ENCODE results near the gene PRKCE. TPM values are rescaled to one million over a fixed set of nuclear protein-coding genes. Genes with fewer than 3 reads are reported as not detected.

The PRKCE gene
- total and polyA plus RNA-seq, 2 experiments from 2014 or later = 0.94 to 1.2 TPM

DNA sequence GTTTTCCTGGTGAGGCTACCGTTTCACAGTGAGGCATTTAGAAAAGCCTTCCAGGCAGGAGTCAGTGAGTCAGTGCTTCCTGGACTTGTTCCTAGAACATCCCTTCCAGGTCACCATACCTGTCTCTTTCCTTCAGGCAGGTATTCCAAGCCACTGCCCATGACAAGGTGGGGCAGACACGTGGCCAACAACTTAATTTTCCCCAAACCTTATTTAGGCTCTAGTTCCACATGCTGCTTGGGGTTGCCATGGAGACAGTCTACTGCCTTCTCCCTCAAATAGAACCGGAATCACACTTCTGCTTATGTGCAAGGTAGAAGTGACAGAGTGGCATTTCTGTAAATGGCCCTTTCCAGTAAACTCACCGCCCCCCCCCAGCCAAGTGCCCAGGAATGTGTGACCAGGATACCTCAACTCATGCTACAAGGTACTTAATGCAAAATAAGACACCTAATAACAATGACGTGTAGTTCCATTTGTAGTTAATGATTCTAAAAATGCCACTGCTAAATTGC lies 258.3 kb downstream of the PRKCE start:
- H3K27me3 Mint-ChIP-seq (ENCODE audit: insufficient read depth, low read depth, poor library complexity) = peaks cover 7% of the 10 kb centered on the region
- H4K20me1 ChIP-seq (replicated peaks; ENCODE audit: insufficient read depth) = no peaks in the 10 kb centered on the region
- H3K36me3 ChIP-seq (ENCODE audit: insufficient read depth) = no peaks in the 10 kb centered on the region
- H3K27ac Mint-ChIP-seq = no peak overlapping the region
- H3K9me3 Mint-ChIP-seq = no peaks in the 10 kb centered on the region
- no peaks in the 10 kb centered on the region for H3K79me2 ChIP-seq (replicated peaks; ENCODE audit: insufficient read depth)
- H3K27ac ChIP-seq (ENCODE audit: low read depth) = no peak overlapping the region
- H3K27me3 ChIP-seq (ENCODE audit: insufficient read depth) = no peaks in the 10 kb centered on the region
- DNase-seq (ENCODE audit: low spot score) = no peak
- H2AFZ ChIP-seq = no peak overlapping the region
- H3K36me3 Mint-ChIP-seq (ENCODE audit: low read depth) = no peaks in the 10 kb centered on the region
- no peaks in the 10 kb centered on the region for H3F3A ChIP-seq (replicated peaks; ENCODE audit: low read depth)
- H3K4me1 ChIP-seq (ENCODE audit: insufficient read depth) = no peaks in the 10 kb centered on the region
- ATAC-seq = no peak
- no peaks in the 10 kb centered on the region for H3K9me2 ChIP-seq (ENCODE audit: insufficient read depth)
- H3K4me1 Mint-ChIP-seq = peaks cover 9% of the 10 kb centered on the region; the same call in 1 of the 3 replicates
- H3K4me3 Mint-ChIP-seq = no peak overlapping the region
- TF ChIP-seq POLR2AphosphoS5 (IDR thresholded peaks at IDR 0.05; ENCODE audit: low read depth) (no peak), JUNB (IDR thresholded peaks at IDR 0.05; ENCODE audit: unreplicated experiment) (no peak), ZNF114 (CRISPR knock-in tag; IDR thresholded peaks at IDR 0.05) (no peak), STAT1 (IDR thresholded peaks at IDR 0.05; ENCODE audit: unreplicated experiment) (no peak), ZNF331 (CRISPR knock-in tag; IDR thresholded peaks at IDR 0.05; ENCODE audit: low read depth) (no peak), EZH2phosphoT487 (IDR thresholded peaks at IDR 0.05; ENCODE audit: unreplicated experiment) (no peak), CREB1 (CRISPR knock-in tag; IDR thresholded peaks at IDR 0.05; ENCODE audit: low read depth) (no peak), EZH2 (IDR thresholded peaks at IDR 0.05; ENCODE audit: low read depth, unreplicated experiment) (no peak)
- TF ChIP-seq, protein P1, sequence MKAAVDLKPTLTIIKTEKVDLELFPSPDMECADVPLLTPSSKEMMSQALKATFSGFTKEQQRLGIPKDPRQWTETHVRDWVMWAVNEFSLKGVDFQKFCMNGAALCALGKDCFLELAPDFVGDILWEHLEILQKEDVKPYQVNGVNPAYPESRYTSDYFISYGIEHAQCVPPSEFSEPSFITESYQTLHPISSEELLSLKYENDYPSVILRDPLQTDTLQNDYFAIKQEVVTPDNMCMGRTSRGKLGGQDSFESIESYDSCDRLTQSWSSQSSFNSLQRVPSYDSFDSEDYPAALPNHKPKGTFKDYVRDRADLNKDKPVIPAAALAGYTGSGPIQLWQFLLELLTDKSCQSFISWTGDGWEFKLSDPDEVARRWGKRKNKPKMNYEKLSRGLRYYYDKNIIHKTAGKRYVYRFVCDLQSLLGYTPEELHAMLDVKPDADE (IDR thresholded peaks at IDR 0.05) = no peak
- TF ChIP-seq, protein P2, sequence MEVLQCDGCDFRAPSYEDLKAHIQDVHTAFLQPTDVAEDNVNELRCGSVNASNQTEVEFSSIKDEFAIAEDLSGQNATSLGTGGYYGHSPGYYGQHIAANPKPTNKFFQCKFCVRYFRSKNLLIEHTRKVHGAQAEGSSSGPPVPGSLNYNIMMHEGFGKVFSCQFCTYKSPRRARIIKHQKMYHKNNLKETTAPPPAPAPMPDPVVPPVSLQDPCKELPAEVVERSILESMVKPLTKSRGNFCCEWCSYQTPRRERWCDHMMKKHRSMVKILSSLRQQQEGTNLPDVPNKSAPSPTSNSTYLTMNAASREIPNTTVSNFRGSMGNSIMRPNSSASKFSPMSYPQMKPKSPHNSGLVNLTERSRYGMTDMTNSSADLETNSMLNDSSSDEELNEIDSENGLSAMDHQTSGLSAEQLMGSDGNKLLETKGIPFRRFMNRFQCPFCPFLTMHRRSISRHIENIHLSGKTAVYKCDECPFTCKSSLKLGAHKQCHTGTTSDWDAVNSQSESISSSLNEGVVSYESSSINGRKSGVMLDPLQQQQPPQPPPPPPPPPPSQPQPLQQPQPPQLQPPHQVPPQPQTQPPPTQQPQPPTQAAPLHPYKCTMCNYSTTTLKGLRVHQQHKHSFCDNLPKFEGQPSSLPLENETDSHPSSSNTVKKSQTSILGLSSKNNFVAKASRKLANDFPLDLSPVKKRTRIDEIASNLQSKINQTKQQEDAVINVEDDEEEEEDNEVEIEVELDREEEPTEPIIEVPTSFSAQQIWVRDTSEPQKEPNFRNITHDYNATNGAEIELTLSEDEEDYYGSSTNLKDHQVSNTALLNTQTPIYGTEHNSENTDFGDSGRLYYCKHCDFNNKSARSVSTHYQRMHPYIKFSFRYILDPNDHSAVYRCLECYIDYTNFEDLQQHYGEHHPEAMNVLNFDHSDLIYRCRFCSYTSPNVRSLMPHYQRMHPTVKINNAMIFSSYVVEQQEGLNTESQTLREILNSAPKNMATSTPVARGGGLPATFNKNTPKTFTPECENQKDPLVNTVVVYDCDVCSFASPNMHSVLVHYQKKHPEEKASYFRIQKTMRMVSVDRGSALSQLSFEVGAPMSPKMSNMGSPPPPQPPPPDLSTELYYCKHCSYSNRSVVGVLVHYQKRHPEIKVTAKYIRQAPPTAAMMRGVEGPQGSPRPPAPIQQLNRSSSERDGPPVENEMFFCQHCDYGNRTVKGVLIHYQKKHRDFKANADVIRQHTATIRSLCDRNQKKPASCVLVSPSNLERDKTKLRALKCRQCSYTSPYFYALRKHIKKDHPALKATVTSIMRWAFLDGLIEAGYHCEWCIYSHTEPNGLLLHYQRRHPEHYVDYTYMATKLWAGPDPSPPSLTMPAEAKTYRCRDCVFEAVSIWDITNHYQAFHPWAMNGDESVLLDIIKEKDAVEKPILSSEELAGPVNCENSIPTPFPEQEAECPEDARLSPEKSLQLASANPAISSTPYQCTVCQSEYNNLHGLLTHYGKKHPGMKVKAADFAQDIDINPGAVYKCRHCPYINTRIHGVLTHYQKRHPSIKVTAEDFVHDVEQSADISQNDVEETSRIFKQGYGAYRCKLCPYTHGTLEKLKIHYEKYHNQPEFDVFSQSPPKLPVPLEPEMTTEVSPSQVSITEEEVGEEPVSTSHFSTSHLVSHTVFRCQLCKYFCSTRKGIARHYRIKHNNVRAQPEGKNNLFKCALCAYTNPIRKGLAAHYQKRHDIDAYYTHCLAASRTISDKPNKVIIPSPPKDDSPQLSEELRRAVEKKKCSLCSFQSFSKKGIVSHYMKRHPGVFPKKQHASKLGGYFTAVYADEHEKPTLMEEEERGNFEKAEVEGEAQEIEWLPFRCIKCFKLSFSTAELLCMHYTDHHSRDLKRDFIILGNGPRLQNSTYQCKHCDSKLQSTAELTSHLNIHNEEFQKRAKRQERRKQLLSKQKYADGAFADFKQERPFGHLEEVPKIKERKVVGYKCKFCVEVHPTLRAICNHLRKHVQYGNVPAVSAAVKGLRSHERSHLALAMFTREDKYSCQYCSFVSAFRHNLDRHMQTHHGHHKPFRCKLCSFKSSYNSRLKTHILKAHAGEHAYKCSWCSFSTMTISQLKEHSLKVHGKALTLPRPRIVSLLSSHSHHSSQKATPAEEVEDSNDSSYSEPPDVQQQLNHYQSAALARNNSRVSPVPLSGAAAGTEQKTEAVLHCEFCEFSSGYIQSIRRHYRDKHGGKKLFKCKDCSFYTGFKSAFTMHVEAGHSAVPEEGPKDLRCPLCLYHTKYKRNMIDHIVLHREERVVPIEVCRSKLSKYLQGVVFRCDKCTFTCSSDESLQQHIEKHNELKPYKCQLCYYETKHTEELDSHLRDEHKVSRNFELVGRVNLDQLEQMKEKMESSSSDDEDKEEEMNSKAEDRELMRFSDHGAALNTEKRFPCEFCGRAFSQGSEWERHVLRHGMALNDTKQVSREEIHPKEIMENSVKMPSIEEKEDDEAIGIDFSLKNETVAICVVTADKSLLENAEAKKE (CRISPR knock-in tag; IDR thresholded peaks at IDR 0.05) = no peak
- TF ChIP-seq, protein P3, sequence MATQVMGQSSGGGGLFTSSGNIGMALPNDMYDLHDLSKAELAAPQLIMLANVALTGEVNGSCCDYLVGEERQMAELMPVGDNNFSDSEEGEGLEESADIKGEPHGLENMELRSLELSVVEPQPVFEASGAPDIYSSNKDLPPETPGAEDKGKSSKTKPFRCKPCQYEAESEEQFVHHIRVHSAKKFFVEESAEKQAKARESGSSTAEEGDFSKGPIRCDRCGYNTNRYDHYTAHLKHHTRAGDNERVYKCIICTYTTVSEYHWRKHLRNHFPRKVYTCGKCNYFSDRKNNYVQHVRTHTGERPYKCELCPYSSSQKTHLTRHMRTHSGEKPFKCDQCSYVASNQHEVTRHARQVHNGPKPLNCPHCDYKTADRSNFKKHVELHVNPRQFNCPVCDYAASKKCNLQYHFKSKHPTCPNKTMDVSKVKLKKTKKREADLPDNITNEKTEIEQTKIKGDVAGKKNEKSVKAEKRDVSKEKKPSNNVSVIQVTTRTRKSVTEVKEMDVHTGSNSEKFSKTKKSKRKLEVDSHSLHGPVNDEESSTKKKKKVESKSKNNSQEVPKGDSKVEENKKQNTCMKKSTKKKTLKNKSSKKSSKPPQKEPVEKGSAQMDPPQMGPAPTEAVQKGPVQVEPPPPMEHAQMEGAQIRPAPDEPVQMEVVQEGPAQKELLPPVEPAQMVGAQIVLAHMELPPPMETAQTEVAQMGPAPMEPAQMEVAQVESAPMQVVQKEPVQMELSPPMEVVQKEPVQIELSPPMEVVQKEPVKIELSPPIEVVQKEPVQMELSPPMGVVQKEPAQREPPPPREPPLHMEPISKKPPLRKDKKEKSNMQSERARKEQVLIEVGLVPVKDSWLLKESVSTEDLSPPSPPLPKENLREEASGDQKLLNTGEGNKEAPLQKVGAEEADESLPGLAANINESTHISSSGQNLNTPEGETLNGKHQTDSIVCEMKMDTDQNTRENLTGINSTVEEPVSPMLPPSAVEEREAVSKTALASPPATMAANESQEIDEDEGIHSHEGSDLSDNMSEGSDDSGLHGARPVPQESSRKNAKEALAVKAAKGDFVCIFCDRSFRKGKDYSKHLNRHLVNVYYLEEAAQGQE (IDR thresholded peaks at IDR 0.05; ENCODE audit: unreplicated experiment) = no peak
- no peak overlapping the region for H3K4me3 ChIP-seq
- no peak overlapping the region for H3K4me2 ChIP-seq
